Midbrain (tissue), 1 donor: ENCODE results near the gene C1orf105.

ENCODE experiments used
- DNase-seq: peaks from one replicate; lab custom pipeline; 2025; lab: John Stamatoyannopoulos, UW

The C1orf105 gene

DNA sequence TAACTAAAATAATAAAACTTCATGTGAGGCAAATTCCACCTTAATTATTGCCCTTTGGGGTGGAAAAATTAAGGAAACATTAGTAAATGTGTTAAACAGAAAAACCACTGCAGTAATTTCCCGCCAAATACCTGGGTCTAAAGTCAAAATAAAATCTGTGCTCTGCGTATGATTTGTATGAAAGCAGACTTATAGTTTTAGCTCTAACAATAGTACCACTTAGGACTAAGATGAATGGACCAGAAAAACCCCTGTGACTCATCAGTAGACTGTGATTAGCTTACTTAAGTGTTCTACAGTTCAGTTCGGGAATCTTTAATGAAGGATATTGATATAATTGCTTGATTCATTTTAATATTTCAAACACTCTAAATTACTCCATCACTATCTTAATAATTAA lies 23.3 kb upstream of the C1orf105 start:
- no peak for DNase-seq

DNA sequence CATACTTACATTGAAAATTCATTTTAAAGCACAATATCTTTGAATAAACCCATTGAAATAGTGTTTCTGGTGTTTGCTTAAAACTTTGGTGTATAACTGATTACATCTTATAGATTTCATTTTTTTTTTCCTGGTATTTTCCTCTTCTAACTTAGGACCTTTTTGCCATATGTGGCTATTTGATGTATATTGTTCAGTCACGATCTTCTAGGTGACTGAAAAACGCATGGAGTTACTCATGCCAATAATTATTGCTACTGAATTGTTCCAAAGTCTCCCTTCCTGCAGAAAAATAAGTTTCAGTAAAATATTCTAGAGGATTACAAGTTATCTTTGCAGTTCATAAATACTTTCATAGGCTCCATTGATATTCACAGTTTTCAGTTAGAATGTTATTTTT lies 22.9 kb upstream of the C1orf105 start:
- DNase-seq, result no peak

DNA sequence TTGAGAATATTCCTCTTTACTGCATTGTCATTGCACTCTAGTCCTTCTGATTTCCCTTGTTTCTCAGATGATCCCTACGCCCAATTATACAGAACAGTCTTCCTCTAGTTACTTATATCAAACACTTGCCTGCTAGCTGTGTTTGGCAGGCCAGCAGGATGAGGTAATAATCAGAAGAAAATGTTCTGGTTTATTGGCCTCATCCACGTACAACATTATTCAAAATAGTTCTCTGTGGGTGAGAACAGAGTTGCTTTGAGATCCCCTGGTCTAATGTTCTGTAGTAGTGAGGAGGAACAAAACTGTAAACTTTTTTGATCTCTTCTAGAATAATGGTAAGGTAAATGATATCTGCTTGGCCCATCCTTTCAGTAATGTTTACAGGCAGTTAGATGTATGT lies 22.3 kb upstream of the C1orf105 start:
- DNase-seq, result no peak

DNA sequence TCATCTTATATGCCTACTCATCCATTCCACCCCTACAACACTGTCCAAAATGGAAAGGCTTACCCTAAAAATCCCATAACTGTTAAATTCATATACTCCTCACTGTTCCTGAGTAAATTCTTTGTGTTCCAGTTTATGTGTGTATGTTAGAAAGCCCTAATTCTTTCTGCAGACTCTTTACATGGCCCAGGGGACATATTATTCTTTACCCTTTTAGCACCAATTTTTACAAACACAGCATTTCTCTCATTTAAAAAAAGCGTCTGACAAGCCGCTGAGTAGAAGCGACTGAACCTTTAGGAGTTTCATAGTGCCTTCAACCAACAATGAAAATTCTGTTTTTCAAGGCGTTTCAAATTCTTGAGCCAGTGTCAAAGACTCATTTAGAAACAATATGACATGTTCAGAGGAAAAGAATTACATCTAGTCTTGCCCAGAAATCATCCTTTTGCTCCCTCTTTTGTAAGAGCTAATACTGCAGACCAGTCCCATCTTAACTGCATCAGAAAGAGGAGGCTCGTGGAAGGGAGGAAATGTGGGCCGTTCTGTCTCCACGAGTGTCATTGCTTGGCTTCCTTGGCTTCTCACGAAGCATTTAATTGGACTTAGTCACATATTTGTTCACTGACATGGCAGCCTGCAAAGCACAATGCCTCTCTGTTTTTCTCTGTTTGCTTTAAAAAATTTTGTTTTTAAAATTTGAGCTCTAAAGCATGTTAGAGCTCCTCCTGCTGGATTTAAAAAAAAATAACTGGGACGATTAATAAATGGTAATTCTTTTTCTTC lies 21.3 kb upstream of the C1orf105 start:
- DNase-seq, result peak; percentile 76

DNA sequence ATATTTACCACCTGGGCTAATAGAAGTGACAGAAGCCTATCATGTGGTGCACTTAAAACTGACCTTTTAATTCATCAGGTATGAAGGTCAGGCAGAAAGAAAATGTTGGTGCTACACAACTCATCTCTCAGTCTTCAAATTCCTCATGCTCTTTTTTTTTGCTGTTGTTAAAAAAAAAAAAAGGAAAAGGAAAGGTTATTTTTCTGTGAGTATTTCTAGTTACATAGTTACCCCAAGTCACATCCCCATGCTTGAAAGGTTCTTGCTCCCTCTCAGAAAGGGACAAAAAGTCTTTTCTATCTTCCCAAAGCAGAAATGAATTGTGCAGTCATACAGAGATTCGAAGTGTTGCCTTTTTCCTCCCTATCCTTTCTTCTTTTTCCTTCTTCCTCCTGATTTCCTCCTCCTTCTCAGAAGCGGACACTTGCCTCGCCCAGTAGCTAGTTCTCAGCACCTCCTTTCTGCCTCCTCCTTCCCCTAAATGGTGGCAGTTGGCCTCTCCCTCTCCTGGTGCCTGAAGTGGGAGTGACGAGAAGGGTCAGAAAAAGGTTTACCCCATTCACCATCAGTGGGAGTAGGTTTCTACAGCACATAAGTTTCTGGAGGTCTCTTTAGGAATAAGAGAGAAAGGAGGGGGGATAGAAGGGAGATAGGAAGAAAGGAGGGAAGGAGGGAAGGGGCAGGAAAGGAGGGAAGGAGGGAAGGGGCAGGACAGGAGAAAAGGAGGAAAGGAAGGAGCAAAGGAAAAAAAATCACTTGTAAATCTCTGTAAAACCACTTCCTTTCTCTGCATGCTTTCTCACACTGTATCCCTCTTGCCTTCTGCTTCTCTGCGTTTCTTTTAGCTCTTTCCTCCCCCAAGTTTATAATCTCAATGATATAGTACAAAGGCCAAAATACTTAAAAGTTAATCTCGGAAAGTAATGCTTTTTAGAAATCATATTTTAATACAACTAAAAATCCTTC lies 20.4 kb upstream of the C1orf105 start:
- DNase-seq, result no peak

DNA sequence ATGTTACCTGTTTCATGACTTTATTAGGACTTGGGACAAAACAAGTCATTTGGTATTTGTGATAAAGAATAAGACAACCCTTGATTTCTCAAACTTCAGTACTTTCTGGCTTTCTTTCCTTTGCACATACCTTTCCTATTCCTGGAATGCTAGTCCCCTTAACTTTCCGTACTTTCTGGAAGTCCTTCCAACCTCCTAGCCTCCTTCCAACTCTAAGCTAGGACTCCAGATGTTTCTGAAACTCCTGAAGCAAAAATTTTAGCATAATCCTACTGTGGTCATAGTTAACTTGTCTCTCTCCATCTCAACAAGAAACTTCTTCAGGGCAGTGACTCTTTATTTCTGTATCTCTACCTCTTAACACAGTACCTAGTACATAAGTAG lies 19.8 kb upstream of the C1orf105 start:
- DNase-seq, result no peak

DNA sequence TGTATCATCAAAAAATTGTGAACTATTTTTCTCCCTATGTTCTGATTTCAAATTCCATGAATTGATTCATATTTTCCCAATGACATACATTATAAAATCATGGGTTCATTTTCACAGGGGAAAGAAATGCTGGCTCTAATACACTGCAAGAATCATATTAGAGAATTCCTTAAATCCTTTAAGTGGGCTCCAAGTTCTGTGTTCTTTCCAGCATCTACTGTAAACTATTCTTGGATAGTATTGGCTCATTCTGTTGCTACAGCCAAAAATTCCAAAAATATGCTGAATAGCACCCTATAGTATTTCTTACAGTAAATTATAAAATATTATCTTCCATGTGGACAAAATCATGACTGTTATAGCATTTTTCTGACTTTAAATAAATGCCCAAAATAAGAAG lies 19.0 kb upstream of the C1orf105 start:
- DNase-seq, result no peak

DNA sequence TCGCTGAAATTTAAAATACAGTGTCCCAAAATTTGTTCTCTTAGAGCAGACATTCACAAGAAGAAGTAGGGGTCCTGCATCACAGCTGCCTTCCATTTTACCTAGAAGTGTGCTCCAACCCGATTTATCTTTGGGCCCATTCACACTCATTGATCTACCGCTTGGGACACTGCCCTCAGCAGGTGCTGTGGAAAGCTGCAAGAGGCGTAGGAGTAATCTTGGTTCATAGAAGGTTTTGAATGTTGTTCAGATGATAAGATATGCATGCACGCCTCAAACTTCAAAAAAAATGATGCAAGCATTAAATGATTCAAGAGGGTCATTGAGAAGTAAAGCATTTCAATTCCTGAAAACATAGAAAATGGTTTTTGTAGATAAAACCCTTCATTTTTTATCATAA lies 18.6 kb upstream of the C1orf105 start:
- DNase-seq, result no peak

DNA sequence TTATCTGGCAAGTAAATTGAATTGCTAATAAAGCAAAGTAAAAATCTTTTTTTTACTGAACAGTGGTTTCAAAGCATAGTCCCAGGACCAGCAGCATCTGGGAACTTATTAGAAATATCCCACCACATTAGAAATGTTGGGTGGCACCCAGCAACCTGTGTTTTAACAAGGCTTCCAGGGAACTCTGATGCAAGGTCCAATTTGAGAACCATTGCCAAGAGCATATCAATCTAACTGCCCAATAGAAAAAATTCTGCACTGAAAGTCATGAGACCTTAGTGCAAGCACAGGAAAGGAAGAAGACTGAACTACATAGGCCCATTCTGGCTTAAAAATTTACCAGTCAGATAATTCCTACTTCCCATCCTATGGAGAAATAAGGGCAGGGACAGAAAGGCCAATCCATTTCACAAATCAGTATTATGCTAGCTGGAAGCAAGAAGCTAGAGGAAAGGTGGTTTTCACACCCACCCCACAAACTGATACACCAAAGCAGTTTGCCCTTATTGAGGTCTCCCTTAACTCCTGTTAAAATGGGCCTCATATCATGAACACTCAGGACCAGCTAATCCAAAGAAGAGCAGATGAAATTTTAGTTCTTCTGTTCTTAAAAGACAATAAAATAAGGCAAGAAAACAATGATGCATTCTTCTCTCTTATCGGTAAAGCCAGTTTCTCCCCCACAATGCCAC lies 17.5 kb upstream of the C1orf105 start:
- no peak for DNase-seq

DNA sequence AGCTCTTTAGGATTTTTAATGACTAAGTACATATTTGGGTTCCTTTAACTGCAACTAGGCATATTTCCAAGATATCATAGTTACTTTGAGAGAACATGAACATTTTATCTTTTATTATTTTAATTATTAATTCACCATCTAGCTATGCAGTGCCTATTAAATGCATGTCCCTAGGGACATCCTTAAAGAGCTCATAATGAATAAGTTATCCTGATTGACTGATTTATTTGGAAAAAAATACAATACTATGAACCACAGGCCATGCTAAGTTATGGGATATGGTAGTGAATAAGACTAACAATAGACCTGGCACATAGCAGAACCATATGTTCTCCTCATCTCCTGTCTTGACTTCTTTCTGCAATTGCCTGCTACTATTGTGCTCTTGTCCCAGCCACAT lies 16.4 kb upstream of the C1orf105 start:
- no peak for DNase-seq

DNA sequence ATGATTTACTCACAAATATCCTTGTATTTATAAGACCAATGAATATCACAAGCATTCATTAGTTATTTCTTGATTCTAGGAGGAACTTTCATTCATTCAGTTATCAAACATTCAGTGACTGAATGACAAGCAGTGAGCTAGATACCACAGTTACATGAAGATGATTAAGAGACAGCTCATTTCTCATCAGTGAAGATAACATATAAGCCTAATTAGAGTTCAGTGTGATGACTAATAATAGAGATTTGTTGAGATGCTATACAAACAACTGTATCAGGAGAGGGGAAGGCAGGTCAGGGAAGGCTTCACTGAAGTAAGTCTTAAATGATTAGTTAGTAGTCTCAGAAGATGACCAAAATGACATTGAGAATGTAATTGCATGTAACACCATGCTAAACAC lies 14.6 kb upstream of the C1orf105 start:
- no peak for DNase-seq

DNA sequence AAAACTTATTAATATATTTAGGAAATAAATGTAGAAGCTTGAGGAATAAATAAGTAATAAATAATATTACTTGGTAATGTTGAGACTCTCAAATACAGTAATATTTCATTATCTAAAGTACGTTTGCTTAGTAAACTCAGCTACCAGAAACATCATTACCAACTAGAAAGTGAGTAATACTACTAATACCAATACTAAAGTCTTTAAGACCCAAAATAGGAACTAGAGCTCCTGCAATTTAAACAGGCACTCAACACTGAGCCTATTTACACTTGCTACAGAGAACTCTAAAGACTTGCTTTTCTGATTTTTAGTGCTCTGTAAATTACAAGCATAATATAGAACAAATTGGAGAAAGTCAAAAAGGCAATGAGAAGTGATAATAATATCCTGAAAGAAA lies 13.5 kb upstream of the C1orf105 start:
- no peak for DNase-seq

DNA sequence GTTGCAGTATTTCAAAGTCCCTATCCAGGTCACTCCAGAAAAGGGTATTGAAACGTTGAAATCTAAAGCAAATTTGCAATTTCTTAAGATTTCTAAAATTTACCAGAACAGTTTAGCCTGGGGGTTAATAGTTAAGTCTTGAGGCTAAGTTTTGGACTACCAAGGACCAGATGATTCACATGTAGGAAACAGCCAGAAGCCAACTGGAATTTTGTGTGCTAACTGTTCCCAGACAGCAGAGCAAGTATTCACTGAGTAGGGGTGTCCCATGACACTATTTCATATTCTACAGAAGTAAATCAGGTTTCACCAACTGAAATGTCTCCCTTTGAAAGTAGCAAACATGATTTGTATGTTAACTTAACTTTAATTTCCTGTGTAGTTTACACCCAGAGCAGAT lies 11.5 kb upstream of the C1orf105 start:
- DNase-seq, result no peak

DNA sequence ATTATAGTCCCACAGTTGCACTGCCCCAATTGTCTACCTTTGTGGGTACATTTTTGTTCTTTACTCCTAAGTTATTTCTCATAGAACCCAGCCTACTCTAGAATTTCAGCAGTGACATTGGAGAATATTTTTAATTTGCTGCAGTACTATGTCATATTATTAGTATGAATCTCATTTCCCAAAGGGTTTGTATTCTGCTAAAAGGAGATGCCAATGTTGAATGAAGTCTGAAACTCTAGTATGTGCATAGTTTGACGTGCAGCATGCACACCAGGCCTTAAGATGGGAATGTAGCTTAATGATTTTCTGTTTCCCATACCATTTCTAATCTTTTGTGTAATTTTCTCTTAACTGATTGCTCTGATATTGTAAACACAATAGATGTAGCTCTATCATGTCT lies 10.5 kb upstream of the C1orf105 start:
- no peak for DNase-seq

DNA sequence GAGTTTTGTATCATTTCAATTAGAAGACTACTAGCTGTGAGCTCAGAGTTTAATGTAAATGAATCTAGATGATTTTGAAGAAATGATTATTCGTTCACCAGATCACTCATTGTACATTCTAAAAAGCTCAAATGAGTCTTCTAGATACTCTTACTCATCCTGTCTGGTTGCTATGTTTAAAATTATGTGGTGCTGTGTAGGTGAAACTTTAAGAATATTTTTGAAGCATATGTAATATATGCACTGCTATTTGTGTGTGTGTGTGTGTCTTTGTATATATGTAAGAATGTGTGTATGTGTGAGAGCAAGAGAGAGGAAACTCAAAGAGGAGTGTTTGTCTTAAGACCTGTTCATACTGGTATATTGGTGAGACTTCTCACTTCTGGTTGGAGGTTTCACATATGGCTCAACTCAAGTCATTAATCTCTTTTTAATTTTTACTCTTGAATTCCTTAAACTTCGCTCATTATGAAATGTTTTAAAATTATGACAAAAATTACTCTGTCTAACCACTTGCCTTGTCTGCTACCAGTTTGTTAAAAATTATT lies 8.6 kb upstream of the C1orf105 start:
- DNase-seq, result no peak

DNA sequence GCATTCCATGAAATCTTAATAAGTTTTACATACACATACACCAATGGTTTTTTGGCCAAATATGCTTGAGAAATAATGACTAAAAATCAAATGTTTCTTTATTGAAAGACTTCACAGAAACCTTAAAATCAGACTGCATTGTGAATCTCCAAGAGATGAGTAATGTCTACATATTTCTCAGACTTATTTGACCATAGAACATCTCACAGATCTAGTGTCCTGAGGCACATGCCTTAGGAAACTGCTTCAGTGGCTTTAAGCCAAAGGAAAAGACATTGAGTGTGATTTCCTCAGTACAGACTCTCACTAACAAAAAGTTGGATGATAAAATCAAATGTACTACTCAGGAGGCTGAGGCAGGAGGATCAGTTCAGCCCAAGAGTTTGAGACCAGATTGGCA lies 6.2 kb upstream of the C1orf105 start:
- DNase-seq, result no peak

DNA sequence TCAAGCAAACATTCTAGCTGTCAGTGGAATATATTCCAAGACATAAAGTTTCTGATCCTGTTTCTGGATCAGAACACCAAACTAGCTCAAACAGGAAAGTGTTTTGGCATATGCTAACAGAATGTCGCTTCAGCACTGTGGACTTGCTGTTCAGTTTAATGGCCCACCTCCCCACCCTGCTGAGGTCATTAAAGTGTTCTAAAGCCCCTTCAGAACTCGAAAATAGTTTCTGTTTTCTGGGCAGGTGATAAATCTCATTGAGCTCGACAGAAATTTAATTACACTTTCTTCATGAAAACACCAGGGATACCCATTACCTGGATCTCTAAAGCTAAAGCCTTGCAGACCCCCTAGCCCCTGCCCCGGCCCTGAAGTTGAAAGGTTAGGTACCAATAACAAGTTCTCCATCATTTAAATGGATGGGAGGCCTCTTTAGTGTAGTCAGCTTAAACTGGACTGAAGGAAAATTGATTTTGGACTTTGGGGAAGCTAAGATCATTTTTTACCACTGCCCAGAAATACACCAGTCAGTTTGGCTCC lies 3.9 kb upstream of the C1orf105 start:
- no peak for DNase-seq

DNA sequence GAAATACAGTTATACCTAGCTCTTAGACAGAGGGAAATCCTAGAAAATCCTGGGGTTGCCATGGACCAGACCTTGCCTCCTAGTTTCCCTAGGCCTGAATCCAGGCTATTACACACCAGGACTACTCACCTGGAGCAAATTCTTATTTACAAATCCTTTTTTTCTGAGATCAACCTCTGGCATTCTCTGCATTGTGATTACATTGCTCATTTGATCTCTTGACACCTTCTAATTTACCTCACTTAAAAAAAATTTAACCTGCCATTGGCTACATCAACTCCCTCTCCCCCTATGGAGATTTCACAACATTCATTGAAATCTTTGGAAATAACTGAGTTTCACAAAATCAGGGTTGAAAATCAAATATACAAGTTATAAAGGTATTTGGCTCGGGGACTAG lies 2.9 kb upstream of the C1orf105 start:
- no peak for DNase-seq

DNA sequence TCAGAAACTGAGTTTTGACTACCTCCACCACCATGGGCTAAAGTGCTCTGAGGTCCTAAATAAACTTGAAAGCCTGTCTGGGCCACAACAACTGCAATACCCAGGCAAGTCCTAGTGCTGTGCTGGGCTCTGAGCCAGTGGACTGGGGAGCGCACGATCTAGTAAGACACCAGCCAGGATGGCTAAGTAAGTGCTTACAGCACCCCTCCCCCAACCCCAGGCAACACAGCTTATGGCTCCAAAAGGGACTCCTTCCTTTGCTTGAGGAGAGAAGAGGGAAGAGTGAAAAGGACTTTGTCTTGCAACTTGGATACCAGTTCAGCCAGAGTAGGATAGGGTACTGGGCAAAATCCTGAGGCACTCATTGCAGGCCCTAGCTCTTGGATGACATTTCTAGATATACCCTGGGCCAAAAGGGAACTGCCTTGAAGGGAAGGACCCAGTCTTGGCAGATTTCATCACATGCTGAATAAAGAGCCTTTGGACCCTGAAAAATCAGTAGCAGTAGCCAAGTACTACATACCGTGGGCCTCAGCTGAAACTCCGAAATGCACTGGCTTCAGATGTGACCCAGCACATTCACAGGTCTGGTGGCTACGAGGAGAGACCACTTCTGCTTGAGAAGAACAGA lies 1.6 kb downstream of the C1orf105 start:
- peak; percentile 47 for DNase-seq

DNA sequence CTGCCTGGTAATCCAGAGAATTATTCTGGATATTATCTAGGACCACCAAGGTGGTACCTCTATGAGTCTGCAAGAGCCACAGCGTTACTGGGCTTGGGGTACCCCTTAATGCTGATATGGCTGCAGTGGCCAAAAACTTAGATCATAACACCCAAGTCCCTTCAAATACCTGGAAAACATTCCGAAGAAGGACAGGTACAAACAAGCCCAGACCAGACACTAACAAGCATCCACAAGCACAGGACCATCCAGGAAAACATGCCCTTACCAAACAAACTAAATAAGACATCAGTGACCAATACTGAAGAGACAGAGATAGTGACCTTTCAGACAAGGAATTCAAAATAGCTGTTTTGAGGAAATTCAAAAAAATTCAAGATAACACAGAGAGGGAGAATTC lies 2.9 kb downstream of the C1orf105 start:
- no peak for DNase-seq

DNA sequence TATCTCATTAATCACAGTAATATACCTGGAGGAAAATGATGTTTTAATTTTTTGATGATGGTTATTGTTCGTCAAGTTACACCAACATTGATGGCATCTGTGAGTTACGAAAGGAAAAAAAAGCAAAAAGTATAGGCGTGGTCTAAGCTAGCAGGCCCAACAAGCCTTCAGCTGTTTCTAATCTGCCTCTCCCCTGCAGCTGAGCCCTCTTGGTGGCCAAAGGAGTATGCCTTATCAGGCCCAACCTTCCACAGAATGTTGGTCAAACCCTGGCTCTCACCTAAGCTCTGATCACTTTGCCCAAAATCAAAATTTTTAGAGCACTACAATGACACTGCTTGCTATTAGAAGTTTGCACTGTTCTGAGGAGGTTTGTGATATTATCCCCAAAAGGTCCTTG lies 4.9 kb downstream of the C1orf105 start:
- no peak for DNase-seq

DNA sequence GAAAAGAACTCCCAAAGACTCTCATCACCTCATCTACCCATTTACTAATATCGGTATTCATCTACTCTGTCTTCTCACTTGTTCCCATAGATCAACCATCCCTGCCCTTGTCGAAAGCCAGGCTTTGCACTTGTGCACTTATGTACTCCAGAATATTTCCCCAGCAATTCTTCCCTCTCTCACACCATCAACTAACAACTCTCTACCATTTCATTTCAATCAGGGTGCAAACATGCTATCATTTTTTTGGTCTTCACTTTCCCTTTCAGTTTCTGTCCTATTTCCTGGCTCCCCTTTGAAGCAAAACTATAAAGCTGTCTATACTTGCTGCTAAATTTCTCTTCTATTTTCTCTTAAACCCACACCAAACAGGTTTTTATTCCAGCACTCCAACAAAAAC lies 6.7 kb downstream of the C1orf105 start:
- no peak for DNase-seq
